GM18519 (cell line): Measurements from ENCODE around the gene DOCK11.
A peak's percentile ranks its signal among the peaks of the same experiment; 100 is the strongest.

ENCODE experiments used
- ATAC-seq: cut with Tn5 transposase; IDR thresholded peaks from one replicate; pipeline ENCODE4 v1.9.1; 2021; ENCODE audit warnings: mild to moderate bottlenecking, moderate library complexity; ENCODE audit not compliant: unreplicated experiment, low FRiP score

The DOCK11 gene

DNA sequence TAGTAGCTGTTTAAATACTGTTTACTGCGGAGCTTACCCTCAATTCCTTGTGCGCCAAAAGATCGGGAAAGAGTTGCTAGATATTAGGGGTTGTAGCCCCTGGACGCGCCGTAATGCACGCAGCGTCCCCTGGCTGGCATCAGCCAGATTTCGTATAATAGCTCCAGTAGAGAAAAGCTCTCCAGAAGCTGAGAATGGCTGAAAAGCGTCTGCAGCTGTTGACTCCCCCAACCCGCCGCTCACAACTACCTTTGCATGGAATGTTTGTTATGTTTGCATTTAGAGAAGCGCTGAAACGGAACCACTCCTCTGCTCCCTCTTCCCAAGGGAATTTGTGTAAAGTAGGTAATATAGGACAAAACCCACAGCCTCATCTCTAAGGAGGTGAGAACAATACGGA, 3.7 kb downstream of the DOCK11 start:
- no peak for ATAC-seq

DNA sequence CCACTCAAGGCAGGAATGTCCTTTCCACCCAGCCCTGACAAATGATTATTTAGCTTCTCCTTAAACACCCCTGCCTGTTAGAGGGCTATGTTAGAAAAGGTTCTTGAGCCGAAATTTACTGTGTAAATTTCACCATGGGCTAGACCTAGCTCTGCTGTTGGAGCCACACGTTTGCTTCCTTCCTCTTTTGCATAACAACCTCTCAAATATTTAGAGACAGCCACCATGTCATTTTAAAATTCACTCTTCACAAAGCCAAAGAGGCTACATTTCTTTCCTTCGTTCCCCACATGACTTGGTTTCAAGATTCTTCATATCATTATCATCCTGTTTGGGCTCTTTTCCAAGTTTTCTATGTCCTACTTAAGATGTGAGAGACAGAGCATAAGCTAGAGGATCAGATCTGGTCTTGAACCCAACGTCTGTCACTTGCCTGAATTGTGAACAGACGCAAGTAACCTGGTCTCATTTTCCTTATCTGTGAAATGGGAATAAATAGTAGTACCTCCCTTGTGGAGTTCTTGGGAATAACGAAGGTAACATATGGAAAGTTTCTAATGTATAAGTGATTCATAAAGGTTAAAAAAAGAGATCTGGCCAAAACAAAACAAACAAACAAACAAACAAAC, 6.7 kb downstream of the DOCK11 start:
- ATAC-seq: no peak

DNA sequence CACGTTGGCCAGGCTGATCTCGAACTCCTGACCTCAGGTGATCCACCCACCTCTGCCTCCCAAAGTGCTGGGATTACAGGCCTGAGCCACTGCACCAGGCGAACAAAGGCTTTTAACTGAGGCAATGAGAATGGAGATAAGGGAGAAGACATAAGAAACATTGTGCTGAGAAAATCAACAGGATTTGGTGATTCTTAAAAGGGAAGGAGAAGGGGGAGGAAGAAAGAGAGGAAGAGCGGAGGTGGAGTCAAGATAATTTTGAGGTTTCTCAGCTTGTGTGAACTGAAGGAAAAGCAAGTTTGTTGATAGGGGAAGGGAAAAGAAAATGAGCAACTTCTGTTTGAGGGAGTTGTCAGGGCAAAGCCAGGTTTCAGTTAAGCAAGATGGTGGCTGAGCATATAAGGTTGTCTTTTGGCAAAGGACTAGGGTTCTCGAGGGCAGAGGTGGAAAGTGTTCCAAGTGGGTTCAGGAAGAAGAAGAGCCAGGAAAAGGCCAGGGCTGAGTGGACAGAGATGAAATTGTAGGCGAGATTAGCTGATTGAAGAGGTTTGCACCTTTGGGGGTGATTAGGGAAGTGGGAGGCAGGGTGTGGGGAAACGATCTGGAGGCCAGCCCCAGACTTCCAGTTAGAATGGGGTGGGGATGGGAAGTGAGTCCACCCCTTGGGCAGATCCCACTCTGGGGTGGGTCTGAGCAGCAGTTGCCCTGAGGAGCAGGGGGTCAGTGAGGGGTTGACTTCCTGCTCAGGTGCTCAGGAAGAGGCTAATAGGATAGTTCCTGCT, 7.8 kb downstream of the DOCK11 start:
- ATAC-seq: no peak

DNA sequence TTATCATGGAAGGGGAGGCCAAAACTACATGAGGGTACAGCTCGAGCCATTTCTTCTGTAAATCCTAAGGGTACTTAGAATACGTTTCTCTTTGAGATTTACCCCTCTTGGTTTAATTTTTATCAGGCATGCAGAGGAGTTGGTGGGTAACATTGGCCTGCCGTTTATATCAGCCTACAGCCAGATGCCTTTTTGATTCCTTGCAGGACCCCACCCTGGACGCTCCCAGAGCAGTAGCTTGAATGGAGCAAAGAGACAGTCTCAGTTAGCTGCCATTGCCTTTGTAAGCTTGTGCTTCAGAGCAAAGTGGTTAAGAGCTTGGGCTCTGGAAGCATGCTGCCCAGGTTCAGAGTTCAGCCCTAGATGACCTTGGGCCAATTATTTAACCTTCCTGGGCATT, 9.0 kb downstream of the DOCK11 start:
- no peak for ATAC-seq

DNA sequence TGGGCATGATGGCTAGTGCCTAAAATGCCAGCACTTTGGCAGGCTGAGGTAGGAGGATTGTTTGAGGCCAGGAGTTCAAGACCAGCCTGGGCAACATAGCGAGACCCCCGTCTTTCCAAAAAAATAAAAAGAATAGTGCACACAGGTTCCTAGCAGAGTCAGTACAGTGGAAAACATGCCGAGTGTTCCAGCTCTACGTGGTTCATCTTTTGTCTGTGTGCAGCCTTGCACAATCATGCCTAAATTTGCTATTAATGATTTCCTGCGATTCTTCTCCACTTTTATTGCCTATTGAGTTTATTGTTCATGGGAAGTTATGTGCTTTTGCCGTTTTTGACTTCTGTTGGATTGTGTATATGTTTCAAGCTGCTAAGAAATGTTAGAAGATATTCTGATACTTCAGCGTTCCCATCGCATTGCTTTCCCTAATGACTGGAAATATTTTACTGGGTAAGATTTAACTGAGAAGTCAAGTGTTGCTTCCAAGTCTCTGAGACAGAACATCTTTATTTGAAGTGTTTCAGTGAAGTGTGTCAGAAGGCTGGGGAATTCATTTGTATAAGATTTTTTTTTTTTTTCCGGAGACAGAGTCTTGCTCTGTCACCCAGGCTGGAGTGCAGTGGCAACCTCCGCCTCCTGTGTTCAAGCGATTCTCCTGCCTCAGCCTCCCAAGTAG, 11.3 kb downstream of the DOCK11 start:
- no peak for ATAC-seq

DNA sequence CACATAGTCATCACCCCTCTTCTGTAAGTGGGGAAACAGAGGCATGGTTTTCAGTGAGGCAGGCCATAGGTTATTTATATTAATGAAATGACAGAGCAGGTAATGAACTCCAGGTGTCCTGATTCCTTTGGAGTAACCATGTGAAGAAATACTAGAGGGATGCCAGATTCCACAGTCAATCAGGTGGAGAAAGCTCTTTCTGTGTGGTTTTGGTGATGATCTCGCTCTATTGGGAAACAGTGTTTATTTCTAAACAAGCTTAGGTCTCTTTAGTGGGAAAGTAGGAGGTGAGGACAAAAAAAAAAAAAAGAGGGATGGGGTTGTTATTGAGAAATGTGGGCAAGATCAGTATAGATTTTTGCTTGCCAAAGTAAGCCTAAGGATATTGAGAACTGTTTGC, 12.2 kb downstream of the DOCK11 start:
- ATAC-seq: no peak

DNA sequence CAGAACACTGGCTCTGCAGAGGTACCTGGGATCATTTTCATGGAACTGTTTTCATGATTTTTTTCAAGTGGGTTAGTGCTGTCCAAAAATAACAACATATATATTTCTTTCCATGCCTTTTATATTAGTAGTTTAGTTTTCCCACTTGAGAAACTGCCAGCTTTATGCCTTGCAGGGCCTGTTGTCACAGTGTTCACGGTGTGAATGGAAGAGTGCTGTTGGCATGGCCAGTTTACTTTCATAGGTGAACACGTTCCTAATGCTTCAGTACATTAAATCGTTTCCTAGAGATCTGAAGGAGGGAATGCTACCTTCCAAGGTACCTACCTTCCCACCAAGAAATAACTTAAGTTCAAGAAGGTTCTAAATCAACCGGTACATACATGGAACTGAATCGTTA, 12.6 kb downstream of the DOCK11 start:
- ATAC-seq: no peak

DNA sequence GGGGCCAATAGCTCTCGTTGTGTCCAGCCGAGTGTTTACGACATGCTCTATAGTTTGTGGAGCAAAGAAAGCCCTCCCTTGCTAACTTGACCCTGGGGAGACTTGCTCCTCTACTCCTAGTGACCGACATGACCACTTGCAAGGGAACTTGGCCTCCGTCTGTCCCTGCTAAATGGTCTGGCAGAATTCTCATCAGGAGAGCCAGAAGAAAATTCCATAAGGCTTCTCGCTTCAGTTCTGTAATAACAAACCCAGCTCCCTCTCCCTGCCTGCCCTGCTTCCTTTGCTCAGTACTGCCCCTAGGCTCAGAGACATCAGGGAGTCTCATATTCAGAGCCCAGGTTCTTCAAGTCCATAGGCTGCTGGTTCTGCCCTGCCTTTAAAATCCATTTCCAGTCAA, 13.0 kb downstream of the DOCK11 start:
- ATAC-seq: no peak

DNA sequence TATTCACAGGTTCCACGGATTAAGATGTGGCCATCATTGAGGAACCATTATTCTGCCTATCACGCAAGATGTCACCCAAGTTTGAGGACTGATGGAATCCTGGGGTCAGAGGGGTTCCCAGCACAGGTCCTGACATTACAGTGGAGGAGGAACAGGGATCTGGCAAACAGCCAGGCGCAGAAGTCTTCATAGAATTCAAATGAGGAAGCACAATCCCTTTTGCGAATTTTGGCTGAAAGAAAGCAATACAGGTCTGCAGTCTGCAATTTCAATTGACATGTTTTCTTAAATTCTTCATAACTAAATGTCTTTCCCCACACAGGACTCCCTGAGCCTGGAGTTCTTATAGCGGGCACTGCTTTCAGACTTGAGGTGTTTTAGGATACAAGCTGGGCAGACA, 14.5 kb downstream of the DOCK11 start:
- ATAC-seq: no peak

DNA sequence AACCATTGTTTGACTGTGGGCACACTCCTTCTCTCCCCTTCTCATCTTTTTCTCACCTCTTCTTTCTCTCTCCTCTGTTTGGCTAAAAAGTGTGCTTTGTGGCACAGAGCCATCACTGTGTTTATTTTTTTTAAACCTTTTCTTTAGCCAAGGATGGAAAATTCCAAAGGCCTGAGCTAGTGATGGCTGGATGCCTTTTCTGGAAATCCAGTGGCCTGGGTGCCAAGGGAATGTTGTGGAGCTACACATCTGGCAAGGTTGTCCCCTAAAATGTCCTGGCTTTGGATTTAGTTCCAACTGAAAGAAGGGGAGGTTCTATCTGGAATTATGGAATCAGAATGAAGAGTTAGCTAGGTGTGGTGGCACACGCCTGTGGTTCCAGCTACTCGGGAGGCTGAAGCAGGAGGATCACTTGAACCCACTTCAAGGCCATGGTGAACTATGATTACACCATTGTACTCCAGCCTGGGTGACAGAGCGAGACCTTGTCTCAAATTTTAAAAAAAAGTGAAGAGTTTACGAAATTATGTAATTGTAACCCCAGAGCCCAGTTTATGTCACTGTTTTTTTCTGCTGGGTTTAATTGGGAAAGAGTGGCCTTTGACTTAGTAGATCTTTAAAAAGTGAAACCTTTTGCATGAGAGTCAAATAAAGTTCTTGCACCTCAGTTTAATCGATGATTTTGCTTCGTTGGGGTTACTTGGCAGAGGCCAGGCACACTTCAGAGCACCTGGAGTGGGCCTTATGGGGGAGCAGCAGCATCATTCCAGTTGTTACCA, 17.7 kb downstream of the DOCK11 start:
- no peak for ATAC-seq

DNA sequence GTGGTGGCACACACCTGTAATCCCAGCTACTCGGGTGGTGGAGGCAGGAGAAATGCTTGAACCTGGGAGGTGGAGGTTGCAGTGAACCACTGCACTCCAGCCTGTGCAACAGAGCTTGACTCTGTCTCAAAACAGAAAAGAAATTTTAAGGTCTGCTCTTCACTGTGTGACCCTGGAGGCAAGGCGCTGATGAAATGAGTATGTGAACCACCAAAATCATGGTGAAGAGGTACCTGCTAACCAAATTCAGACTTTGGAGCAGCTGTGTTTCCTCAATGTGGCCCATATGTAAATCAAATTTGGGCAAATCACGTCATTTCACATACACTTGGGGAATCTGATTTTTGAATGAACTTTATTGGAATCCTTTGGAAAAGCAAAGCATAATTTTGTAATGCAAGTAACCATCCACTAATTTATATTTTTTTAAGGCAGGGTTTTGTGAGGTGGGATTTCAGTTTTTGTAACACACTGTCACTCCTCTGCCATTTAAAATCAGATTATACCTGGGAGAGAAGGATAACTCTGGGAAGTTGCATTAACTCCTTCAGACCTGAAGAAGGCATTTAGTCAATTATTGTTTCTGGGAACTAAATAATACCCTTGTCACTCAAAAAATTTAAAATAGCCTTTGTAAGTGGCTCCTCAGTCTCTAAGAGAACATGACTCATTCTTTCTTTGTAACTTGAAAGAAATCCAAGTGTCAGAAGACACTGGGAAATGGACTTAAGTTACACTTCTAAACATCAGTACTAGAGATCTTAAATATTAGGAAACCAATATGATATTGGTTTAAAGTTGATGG, 24.0 kb downstream of the DOCK11 start:
- ATAC-seq: peak; percentile 77

DNA sequence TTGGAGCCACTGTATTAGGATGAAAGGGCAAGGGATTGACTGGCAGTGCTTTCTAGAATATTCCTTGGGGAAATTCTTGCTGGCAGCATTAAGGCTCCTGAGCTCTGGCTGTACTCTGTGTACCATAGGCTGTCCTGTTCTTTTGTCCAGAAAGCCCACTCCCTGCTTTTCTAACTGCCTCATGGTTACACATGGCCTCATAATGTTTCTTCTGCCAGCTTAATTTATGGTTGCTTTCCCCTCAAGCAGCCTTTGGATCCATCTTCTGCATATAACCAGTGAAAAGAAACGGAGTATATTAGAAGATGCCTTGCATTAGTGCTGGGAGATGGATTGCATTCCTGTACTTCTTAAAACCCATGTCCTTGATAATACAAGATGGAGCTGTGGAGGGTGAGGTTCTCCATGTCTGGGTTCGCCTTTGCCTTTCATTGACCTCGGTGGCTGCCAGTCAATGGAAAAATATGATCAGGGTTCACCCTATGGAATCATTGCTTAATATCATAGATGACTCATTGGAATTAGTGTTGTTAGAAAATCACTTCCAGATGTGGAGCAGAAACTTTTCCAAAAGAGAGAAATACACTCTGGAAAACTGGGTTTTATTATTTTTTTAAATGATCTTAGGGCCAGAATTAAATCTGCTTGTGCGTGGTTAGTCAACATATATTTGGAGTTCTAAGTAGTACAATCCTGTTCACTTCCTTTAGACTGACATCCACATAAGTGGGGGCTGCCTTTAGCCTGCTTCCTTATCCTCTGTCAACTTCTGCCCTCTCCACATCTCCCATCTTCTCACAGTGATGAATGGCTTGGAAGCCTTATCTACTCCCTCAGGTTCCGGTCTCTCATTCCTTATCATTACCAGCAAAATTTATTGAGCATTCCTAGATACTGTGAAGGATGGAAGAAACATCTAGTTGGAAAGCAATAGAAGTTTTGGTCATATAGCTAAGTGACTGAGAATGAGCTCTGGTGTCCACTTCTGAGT, 24.9 kb downstream of the DOCK11 start:
- no peak for ATAC-seq

DNA sequence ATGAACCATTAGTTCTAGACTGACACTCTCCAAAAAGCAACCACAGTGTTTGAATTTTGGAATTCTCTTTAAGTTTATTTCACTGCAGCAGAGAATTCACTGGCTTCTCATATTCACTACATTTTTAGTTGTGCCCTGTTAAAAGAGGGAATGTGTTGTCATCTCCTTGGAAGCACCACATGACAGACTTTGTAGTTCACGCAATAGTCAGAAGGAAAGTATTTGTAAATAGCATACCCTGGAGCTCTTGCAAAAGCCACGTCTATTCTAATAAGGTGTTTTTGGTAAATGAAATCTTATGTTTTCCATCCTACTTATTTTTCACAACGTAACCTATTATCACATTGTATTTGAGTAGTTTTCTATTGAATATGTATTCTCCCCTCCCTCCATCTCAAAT, 25.8 kb downstream of the DOCK11 start:
- no peak for ATAC-seq

DNA sequence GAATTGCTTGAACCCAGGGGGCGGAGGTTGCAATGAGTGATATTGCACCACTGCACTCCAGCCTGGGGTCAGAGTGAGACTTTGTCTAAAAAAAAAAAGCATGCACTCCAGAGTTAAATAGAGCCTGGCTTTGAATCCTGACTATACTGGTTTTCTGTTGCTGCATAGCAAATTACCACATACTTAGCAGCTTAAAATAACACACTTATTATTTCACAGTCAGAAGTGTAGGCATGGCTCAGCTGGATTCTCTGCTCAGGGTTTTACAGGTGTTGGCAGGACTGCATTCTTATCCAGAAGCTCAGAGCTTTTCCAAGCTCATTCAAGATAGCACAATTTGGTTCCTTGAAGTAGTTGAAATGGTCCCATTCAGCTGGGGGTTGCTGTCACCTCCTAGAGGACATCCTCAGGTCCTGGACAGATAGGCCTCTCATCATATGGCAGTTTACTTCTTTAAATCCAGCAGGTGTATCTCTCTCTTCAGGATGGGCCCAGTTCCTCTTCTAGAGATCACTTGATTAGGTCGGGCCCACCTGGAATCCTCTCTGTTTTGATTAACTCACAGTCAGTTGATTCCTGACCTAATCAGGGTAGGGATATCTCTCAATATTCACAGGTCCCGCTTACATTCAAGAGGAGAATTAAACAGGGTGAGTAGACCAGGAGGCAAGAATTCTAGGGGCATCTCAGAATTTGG, 26.8 kb downstream of the DOCK11 start:
- ATAC-seq: no peak

DNA sequence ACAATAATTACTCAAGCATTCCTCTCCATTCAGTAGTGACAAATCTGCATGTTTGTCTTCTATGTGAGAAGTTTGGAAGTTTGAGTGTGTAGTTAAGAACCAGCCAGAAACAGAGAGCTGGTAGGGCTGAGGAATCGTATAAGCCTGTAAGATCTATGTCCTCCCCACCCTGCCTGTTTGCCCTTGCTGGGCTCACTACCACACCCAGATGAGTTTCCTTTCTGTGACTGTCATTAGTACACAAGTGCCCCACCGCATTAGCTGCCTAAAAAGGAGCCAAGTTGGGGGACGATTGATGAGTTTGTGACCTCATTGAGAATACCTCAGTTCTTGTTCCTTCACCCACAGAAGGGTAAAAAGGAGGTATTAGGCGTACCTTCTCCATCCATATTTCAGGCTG, 28.3 kb downstream of the DOCK11 start:
- no peak for ATAC-seq

DNA sequence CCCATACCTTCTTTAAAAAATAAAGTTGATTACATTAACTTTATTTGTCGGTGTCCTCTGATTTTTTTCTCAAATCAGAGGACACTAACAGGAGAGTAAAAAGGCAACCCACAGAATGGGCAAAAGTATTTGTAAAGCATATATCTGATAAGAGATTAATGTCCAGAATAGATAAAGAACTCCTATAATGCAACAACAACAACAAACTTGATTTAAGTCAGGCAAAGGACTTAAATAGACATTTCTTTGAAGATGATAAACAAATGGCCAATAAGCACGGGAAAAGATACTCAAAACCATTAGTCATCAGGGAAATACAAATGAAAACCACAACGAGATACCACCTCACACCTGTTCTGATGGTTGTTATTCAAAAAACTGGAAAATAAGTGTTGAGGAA, 28.7 kb downstream of the DOCK11 start:
- no peak for ATAC-seq

DNA sequence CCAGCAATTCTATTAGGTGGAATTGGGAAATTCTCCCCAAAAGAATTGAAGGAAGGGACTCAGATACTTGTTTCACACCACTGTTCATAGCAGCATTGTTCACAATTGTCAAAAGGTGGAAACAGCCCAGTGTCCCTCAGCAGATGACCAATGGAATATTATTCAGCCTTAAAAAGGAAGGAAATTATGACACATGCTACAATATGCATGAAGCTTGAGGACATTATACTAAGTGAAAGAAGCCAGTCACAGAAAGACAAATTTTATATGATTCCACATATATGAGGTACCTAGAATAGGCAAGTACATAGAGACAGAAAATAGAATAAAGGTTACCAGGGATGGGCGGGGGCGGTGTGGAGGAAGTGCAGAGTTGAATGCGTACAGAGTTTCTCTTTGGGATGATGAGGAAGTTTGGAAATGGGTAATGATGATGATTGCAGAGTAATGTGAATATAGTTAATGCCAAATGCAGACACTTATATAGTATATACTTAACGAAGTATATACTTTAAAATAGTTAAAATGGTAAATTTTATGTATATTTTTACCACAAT, 29.6 kb downstream of the DOCK11 start:
- no peak for ATAC-seq

DNA sequence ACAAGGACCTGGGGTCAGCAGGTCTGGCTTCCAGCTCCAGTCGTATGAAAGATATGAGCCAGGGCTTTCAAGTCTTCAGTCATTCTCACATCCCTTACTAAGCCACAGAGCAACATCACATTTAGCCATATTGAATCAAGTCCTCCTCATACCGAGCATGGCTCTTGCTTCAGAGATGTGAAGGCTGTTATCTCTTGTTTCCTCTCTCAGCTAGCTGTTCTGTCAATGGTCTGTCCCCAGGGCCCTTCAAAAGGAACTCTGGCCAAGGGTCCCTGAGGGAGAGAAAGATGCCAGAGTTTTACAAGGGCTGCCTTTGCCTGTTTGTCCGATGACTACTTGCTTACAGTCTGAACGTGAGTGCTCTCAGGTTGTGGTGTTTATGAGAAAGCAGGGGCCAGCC, 30.5 kb downstream of the DOCK11 start:
- no peak for ATAC-seq
